HL-60 (cell line): Measurements from ENCODE around the gene HSBP1L1.

Experiments used
- CTCF ChIP-seq: IDR thresholded peaks from one replicate; pipeline ENCODE4 v1.5.1; 2011; ENCODE audit warnings: low read length, control low read depth, inconsistent platforms; ENCODE audit not compliant: insufficient read depth
- GABPA ChIP-seq: IDR thresholded peaks from 2 replicates; pipeline ENCODE4 v1.6.1; 2012; ENCODE audit warnings: low read depth
- POLR2AphosphoS5 ChIP-seq: IDR thresholded peaks from 2 replicates; pipeline ENCODE4 v1.6.1; 2012; ENCODE audit warnings: low read depth
- SPI1 ChIP-seq: IDR thresholded peaks from 2 replicates; pipeline ENCODE4 v1.6.1; 2012; ENCODE audit warnings: low read depth, mild to moderate bottlenecking, borderline replicate concordance
- TF ChIP-seq, protein P1 (sequence below): IDR thresholded peaks from 2 replicates; pipeline ENCODE4 v1.6.1; 2012; ENCODE audit warnings: low read depth; ENCODE audit not compliant: insufficient replicate concordance

DNA sequence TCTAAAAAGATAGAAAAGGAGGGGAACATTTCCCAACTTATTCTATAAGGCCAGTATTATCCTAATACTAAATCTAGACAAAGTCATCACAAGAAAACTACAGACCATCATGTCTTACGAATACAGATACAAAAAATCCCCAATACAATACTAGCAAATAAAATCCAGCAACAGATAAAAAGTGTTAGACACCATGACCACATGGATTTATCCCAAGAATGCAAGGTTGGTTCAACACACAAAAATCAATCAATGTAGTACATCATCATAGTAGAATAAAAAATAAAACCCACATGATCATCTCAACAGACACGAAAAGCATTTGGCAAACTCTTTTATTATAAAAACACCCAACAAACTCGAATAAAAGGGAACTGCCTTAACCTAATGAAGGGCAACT lies 31.5 kb upstream of the HSBP1L1 start:
- TF ChIP-seq CTCF (no peak), GABPA (no peak), POLR2AphosphoS5 (no peak), SPI1 (no peak)
- TF ChIP-seq, protein P1, sequence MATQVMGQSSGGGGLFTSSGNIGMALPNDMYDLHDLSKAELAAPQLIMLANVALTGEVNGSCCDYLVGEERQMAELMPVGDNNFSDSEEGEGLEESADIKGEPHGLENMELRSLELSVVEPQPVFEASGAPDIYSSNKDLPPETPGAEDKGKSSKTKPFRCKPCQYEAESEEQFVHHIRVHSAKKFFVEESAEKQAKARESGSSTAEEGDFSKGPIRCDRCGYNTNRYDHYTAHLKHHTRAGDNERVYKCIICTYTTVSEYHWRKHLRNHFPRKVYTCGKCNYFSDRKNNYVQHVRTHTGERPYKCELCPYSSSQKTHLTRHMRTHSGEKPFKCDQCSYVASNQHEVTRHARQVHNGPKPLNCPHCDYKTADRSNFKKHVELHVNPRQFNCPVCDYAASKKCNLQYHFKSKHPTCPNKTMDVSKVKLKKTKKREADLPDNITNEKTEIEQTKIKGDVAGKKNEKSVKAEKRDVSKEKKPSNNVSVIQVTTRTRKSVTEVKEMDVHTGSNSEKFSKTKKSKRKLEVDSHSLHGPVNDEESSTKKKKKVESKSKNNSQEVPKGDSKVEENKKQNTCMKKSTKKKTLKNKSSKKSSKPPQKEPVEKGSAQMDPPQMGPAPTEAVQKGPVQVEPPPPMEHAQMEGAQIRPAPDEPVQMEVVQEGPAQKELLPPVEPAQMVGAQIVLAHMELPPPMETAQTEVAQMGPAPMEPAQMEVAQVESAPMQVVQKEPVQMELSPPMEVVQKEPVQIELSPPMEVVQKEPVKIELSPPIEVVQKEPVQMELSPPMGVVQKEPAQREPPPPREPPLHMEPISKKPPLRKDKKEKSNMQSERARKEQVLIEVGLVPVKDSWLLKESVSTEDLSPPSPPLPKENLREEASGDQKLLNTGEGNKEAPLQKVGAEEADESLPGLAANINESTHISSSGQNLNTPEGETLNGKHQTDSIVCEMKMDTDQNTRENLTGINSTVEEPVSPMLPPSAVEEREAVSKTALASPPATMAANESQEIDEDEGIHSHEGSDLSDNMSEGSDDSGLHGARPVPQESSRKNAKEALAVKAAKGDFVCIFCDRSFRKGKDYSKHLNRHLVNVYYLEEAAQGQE, result no peak
